ENCODE measurements around the gene ZNF423. TPM values are rescaled to one million over a fixed set of nuclear protein-coding genes. Genes with fewer than 3 reads are reported as not detected.

The ZNF423 gene
- total RNA-seq, 3 donors from 2014 or later (not counting 1 experiment from before 2014, with no cell fraction given) = not detected

DNA sequence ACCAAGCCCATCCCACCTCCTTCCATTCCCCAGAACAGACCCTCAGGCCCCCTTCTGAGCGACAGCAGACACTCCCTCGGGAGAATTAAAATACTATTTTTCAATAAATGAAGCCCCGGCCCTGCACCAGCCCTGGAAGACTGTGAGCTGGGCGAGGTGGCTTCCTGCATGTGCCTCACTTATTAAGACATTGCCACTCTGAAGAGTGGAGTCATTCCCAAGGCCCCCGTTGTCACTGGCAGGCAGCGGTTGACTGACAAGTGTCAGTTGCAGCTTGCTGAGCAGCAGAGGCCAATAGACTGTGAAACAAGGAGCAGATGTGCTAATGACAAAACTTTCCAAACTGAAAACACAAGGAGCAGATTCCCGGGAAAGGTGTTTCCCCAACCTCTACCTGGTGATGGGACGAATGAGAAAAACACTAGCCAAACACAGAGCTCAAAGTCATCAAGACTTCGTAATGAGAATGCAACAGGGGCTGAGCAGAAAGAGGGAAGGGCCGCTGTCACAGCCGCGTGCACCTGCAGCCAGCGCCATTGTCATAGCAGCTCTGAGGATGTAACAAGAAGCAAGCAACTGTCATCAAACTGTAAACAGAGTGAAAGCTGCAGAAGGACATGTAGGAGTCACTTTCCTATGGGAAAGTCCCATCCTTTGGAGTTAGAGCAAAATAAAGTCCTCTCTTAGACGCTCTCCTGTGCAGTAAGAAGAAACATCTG lies 250.2 kb downstream of the ZNF423 start:
- H3K4me1 Mint-ChIP-seq = no peaks in the 10 kb centered on the region
- intact Hi-C loops (cut with micrococcal nuclease) = no loop called here
- Histone ChIP-seq H3K4me3 (ENCODE audit: low read length) (no peak overlapping the region), H3K4me1 (ENCODE audit: control insufficient read depth, insufficient read depth, low read length) (no peaks in the 10 kb centered on the region), H3K27ac (ENCODE audit: low read length) (no peak overlapping the region), H3K36me3 (ENCODE audit: control insufficient read depth, insufficient read depth, low read length) (no peaks in the 10 kb centered on the region), H3K9me3 (ENCODE audit: control insufficient read depth, insufficient read depth, low read length) (no peaks in the 10 kb centered on the region), H3K27me3 (ENCODE audit: control insufficient read depth, insufficient read depth, low read length) (no peaks in the 10 kb centered on the region)
- TF ChIP-seq, protein P1, sequence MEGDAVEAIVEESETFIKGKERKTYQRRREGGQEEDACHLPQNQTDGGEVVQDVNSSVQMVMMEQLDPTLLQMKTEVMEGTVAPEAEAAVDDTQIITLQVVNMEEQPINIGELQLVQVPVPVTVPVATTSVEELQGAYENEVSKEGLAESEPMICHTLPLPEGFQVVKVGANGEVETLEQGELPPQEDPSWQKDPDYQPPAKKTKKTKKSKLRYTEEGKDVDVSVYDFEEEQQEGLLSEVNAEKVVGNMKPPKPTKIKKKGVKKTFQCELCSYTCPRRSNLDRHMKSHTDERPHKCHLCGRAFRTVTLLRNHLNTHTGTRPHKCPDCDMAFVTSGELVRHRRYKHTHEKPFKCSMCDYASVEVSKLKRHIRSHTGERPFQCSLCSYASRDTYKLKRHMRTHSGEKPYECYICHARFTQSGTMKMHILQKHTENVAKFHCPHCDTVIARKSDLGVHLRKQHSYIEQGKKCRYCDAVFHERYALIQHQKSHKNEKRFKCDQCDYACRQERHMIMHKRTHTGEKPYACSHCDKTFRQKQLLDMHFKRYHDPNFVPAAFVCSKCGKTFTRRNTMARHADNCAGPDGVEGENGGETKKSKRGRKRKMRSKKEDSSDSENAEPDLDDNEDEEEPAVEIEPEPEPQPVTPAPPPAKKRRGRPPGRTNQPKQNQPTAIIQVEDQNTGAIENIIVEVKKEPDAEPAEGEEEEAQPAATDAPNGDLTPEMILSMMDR (IDR thresholded peaks at IDR 0.05) = no peak
- ATAC-seq = no peak
- no peak overlapping the region for H3K27ac Mint-ChIP-seq
- no peak for DNase-seq
- 84% methylated on average over 14 of the region's 14 CpGs for WGBS (ENCODE audit: insufficient coverage)
- no peaks in the 10 kb centered on the region for H3K36me3 Mint-ChIP-seq
- no peak overlapping the region for H3K4me3 Mint-ChIP-seq
- no peaks in the 10 kb centered on the region for H3K9me3 Mint-ChIP-seq
- peaks cover 10 to 24% of the 10 kb centered on the region in 2 donors for H3K27me3 Mint-ChIP-seq (ENCODE audit: low read depth in 2 of 2)

GRCh38 chr16:49604602-49605001 lies 251.3 kb downstream of the ZNF423 start:
- Histone ChIP-seq H3K27ac (ENCODE audit: low read length) (no peak overlapping the region), H3K36me3 (ENCODE audit: control insufficient read depth, insufficient read depth, low read length) (no peaks in the 10 kb centered on the region), H3K27me3 (ENCODE audit: control insufficient read depth, insufficient read depth, low read length) (no peaks in the 10 kb centered on the region), H3K4me1 (ENCODE audit: control insufficient read depth, insufficient read depth, low read length) (no peaks in the 10 kb centered on the region), H3K4me3 (ENCODE audit: low read length) (no peak overlapping the region), H3K9me3 (ENCODE audit: control insufficient read depth, insufficient read depth, low read length) (no peaks in the 10 kb centered on the region)
- H3K36me3 Mint-ChIP-seq = no peaks in the 10 kb centered on the region
- no peak overlapping the region for H3K4me3 Mint-ChIP-seq
- TF ChIP-seq, protein P1 (IDR thresholded peaks at IDR 0.05) = no peak
- 90% methylated on average over 4 of the region's 4 CpGs for WGBS (ENCODE audit: insufficient coverage)
- no peak for DNase-seq
- H3K27ac Mint-ChIP-seq = no peak overlapping the region
- intact Hi-C loops (cut with micrococcal nuclease) = no loop called here
- no peaks in the 10 kb centered on the region for H3K9me3 Mint-ChIP-seq
- no peak for ATAC-seq
- peaks cover 8 to 16% of the 10 kb centered on the region in 2 donors for H3K27me3 Mint-ChIP-seq (ENCODE audit: low read depth in 2 of 2)
- H3K4me1 Mint-ChIP-seq = no peaks in the 10 kb centered on the region

DNA sequence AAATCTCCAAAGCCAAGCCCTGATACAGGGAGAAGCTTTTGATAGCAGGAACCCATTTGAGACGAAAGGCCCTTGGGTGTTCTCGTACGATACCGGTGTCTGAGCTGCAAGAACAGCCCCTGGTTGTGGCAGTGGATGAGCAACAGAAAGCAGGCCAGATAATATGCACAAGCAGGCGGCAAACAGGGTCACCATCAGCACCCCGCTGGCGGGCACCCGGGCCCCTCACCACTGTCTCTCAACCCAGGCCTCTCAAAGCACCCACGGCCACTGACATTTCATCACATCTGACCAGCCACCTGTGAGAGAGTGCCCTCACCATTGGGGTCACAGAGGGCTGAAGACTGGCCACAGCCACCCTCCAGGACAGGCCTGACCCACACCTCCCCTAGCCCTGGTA lies 252.0 kb downstream of the ZNF423 start:
- H3K27me3 Mint-ChIP-seq (ENCODE audit: low read depth in 2 of 2) = peaks cover 4 to 10% of the 10 kb centered on the region in 2 donors
- no peaks in the 10 kb centered on the region for H3K36me3 Mint-ChIP-seq
- no peaks in the 10 kb centered on the region for H3K36me3 ChIP-seq (ENCODE audit: control insufficient read depth, insufficient read depth, low read length)
- ATAC-seq (no peak), DNase-seq (no peak)
- 91% methylated on average over 9 of the region's 9 CpGs for whole genome bisulfite sequencing (ENCODE audit: insufficient coverage)
- no peak overlapping the region for H3K4me3 ChIP-seq (ENCODE audit: low read length)
- H3K9me3 Mint-ChIP-seq = no peaks in the 10 kb centered on the region
- TF ChIP-seq, protein P1 (IDR thresholded peaks at IDR 0.05) = no peak
- H3K9me3 ChIP-seq (ENCODE audit: control insufficient read depth, insufficient read depth, low read length) = no peaks in the 10 kb centered on the region
- H3K4me1 Mint-ChIP-seq = no peaks in the 10 kb centered on the region
- no peak overlapping the region for H3K27ac ChIP-seq (ENCODE audit: low read length)
- no peak overlapping the region for H3K4me3 Mint-ChIP-seq
- no peaks in the 10 kb centered on the region for H3K27me3 ChIP-seq (ENCODE audit: control insufficient read depth, insufficient read depth, low read length)
- no peak overlapping the region for H3K27ac Mint-ChIP-seq
- intact Hi-C loops (cut with micrococcal nuclease) = no loop called here
- H3K4me1 ChIP-seq (ENCODE audit: control insufficient read depth, insufficient read depth, low read length) = no peaks in the 10 kb centered on the region

GRCh38 chr16:49602976-49603310 lies 253.0 kb downstream of the ZNF423 start:
- TF ChIP-seq, protein P1 (IDR thresholded peaks at IDR 0.05) = no peak
- 85% methylated on average over 9 of the region's 9 CpGs for WGBS (ENCODE audit: insufficient coverage)
- Histone ChIP-seq H3K9me3 (ENCODE audit: control insufficient read depth, insufficient read depth, low read length) (no peaks in the 10 kb centered on the region), H3K27me3 (ENCODE audit: control insufficient read depth, insufficient read depth, low read length) (no peaks in the 10 kb centered on the region), H3K27ac (ENCODE audit: low read length) (no peak overlapping the region), H3K36me3 (ENCODE audit: control insufficient read depth, insufficient read depth, low read length) (no peaks in the 10 kb centered on the region), H3K4me3 (ENCODE audit: low read length) (no peak overlapping the region), H3K4me1 (ENCODE audit: control insufficient read depth, insufficient read depth, low read length) (no peaks in the 10 kb centered on the region)
- ATAC-seq = no peak
- intact Hi-C loops (cut with micrococcal nuclease) = no loop called here
- Mint-ChIP-seq H3K36me3 (no peaks in the 10 kb centered on the region), H3K4me1 (no peaks in the 10 kb centered on the region), H3K27me3 (ENCODE audit: low read depth in 2 of 2) (peaks cover 4 to 8% of the 10 kb centered on the region in 2 donors), H3K9me3 (no peaks in the 10 kb centered on the region), H3K4me3 (no peak overlapping the region), H3K27ac (no peak overlapping the region)
- DNase-seq = no peak
